NCI-H1048 (cell line): Measurements from ENCODE around the gene HPN.
"Not testable (repeated sequence)": the region's sequence is repeated elsewhere in the genome, so short reads cannot be mapped to it uniquely, and the experiment has no call there.

ENCODE experiments used
- DNase-seq: peaks from one replicate; lab custom pipeline; 2025; lab: John Stamatoyannopoulos, UW

The HPN gene

GRCh38 chr19:35041548-35042055 is at the start of gene HPN:
TSS of gene HPN (plus strand) at chr19:35041721. CDS start at chr19:35042507, 786 bp downstream.
- no peak for DNase-seq

GRCh38 chr19:34992582-34992981 is 48.9 kb upstream of the HPN start:
- DNase-seq = not testable (repeated sequence)

GRCh38 chr19:34994286-34994642 is 47.3 kb upstream of the HPN start:
- DNase-seq = no peak

GRCh38 chr19:34994643-34995541 is 46.6 kb upstream of the HPN start:
- no peak for DNase-seq

- no peak for DNase-seq
These were observed 46.0 kb upstream of the HPN start for GRCh38 chr19:34995551-34995950.

- no peak for DNase-seq
These were observed 44.4 kb upstream of the HPN start for GRCh38 chr19:34997071-34997617.

GRCh38 chr19:34998224-34998623 is 43.3 kb upstream of the HPN start:
- not testable (repeated sequence) for DNase-seq

- no peak for DNase-seq
These were observed 42.6 kb upstream of the HPN start for GRCh38 chr19:34998777-34999497.

GRCh38 chr19:34999498-35000337 is 41.8 kb upstream of the HPN start, which contains the start of gene GRAMD1A:
TSS of gene GRAMD1A (plus strand) at chr19:35000323. CDS start at chr19:35000479, 156 bp downstream.
- DNase-seq = peak; percentile 34

- no peak for DNase-seq
These were observed 41.2 kb upstream of the HPN start for GRCh38 chr19:35000338-35000646.

- DNase-seq = no peak
These were observed 40.6 kb upstream of the HPN start for GRCh38 chr19:35000647-35001501.

GRCh38 chr19:35002037-35002535 is 39.4 kb upstream of the HPN start:
- no peak for DNase-seq

- no peak for DNase-seq
These were observed 36.8 kb upstream of the HPN start for GRCh38 chr19:35004517-35005255.

- no peak for DNase-seq
These were observed 36.1 kb upstream of the HPN start for GRCh38 chr19:35005256-35005977.

GRCh38 chr19:35006007-35006341 is 35.5 kb upstream of the HPN start:
- DNase-seq = not testable (repeated sequence)

- DNase-seq = no peak
These were observed 35.1 kb upstream of the HPN start for GRCh38 chr19:35006342-35006998.

- DNase-seq = no peak
These were observed 34.5 kb upstream of the HPN start for GRCh38 chr19:35006999-35007365.

- DNase-seq = not testable (repeated sequence)
These were observed 34.1 kb upstream of the HPN start for GRCh38 chr19:35007427-35007826.

GRCh38 chr19:35008891-35009341 is 32.6 kb upstream of the HPN start:
- no peak for DNase-seq
